SK-N-MC (cell line): Measurements from ENCODE around the gene PSORS1C1.

Experiments
- DNase-seq: peaks from one replicate; pipeline ENCODE4 v3.0.0-alpha.2; 2011; ENCODE audit warnings: low read depth, low spot score
- H3K27ac ChIP-seq: fragments of 200-600 bp; sonication (generic); 2 replicates; pipeline ENCODE4 v1.5.1; 2016; ENCODE audit warnings: mixed run types
- H3K36me3 ChIP-seq: fragments of 200-600 bp; sonication (generic); 2 replicates; pipeline ENCODE4 v1.6.1; 2017; ENCODE audit warnings: antibody characterized with exemption, low read length, mixed read lengths; ENCODE audit not compliant: insufficient read depth
- H3K4me3 ChIP-seq: fragments of 200-600 bp; sonication (generic); 2 replicates; pipeline ENCODE4 v1.5.1; 2016
- H3K9ac ChIP-seq: fragments of 200-600 bp; sonication (generic); 2 replicates; pipeline ENCODE4 v1.8.0; 2017; ENCODE audit warnings: mixed run types, mixed read lengths; ENCODE audit not compliant: insufficient read length
- H3K9me3 ChIP-seq: fragments of 200-600 bp; sonication (generic); 2 replicates; pipeline ENCODE4 v1.6.1; 2017; ENCODE audit warnings: low read depth, mild to moderate bottlenecking, antibody characterized with exemption, low read length, moderate library complexity, mixed read lengths
- EZH2 ChIP-seq: fragments of 200-600 bp; sonication (generic); IDR thresholded peaks from one replicate; pipeline ENCODE4 v1.6.1; 2017; ENCODE audit warnings: antibody characterized with exemption
- FOXP2 ChIP-seq: optimal IDR thresholded peaks from 2 replicates; pipeline ENCODE3; 2011; ENCODE audit warnings: mild to moderate bottlenecking, moderate library complexity; ENCODE audit not compliant: insufficient read depth; ENCODE audit errors: extremely low read length, control extremely low read depth
- POLR2AphosphoS5 ChIP-seq: IDR thresholded peaks from 2 replicates; pipeline ENCODE4 v1.6.1; 2012; ENCODE audit warnings: mild to moderate bottlenecking, low read depth, low read length, borderline replicate concordance

Gene PSORS1C1

DNA sequence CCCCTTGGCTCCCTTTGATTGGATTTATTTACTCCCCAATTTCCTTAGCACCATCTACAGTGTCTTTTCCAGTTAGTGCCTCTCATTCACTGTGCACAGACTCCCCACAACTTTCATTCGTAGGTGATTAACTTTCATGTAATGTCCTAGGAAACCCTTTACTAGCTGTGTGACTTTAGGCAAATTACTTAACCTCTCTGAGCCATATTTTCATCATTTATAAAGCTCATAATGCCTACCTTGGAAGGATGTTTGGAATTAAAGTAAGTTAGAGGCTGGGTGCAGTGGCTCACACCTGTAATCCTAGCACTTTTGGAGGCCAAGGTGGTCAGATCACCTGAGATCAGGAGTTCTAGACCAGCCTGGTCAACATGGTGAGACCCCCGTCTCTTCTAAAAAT lies 22.4 kb upstream of the PSORS1C1 start:
- H3K36me3 ChIP-seq: no peaks in the 10 kb centered on the region
- no peaks in the 10 kb centered on the region for H3K9me3 ChIP-seq
- no peak for TF ChIP-seq POLR2AphosphoS5
- no peak for TF ChIP-seq EZH2
- TF ChIP-seq FOXP2: no peak
- H3K4me3 ChIP-seq: no peak overlapping the region
- DNase-seq: no peak
- no peak overlapping the region for H3K9ac ChIP-seq
- no peak overlapping the region for H3K27ac ChIP-seq

DNA sequence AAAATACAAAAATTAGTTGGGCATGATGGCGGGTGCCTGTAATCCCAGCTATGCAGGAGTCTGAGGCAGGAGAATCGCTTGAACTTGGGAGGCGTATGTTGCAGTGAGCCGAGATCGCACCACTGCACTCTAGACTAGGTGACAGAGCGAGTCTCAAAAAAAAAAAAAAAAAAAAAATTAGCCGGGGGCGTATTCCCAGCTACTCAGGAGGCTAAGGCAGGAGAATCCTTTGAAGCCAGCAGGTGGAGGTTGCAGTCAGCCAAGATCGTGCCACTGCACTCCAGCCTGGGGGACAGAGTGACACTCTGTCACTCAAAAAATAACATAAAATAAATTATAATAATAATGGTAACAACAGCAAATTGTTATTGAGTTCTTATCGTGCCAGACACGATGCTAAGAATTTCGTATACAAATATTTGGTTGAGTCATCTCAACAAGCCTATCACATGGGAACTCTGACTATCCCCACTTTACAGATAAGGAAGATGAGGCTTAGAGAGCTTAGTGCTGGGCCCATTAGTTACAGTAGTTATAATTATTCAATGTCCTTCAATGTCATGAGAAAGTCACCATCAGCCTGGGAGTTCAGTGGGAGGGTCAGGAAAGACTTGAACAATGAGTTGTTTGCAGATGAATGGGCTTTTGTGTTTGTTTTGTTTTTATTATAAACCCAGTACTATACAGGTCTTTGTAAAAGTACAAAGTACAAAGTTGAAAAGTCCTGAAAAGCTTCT lies 21.7 kb upstream of the PSORS1C1 start:
- no peak for DNase-seq
- Histone ChIP-seq H3K4me3 (no peak overlapping the region), H3K36me3 (no peaks in the 10 kb centered on the region), H3K27ac (peak overlapping the region; percentile 36; the same call in 1 of the 2 replicates), H3K9me3 (no peaks in the 10 kb centered on the region), H3K9ac (no peak overlapping the region)
- no peak for TF ChIP-seq FOXP2
- TF ChIP-seq EZH2: no peak
- TF ChIP-seq POLR2AphosphoS5: no peak

DNA sequence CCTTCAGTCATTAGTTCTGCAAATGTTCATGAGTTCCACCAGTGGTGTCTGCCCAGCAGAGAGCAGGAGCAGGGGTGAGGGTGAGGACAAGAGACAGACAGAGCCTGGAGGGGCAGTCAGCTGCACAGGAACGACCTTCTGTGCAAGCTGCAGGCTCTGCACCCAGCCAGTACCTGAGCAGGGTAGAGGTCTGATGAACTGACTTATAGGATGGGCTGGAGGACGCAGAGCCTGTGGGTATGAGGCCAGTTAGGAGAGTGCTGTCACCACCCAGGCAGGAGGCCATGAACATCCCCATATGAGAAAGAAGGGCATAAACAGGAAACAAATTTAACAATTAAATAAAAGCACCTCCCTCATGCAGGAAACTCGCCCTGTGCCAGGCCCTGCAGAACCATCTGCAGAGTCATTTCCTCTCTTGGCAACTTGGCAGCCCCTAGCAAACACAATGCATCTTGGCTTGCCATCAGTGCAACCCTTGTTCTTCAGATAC lies 20.2 kb upstream of the PSORS1C1 start:
- Histone ChIP-seq H3K4me3 (no peak overlapping the region), H3K27ac (no peak overlapping the region), H3K9ac (no peak overlapping the region), H3K9me3 (no peaks in the 10 kb centered on the region), H3K36me3 (no peaks in the 10 kb centered on the region)
- TF ChIP-seq POLR2AphosphoS5: no peak
- no peak for TF ChIP-seq FOXP2
- no peak for TF ChIP-seq EZH2
- no peak for DNase-seq

DNA sequence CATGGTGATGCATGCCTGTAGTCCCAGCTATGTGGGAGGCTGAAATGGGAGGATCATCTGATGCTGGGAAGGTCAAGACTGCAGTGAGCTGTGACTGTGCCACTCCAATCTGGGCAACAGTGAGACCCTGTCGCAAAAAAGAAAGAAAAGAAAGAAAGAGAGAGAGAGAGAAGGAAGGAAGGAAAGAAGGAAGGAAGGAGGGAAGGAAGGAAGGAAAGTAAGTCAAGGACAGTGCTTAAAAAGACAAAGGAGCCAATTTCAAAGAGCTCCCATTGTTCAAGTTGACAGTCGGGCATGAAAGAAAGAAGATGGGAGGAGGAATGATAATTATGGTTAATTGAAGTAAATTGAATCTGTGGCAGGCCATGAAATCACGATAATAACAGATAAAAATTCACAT lies 18.4 kb upstream of the PSORS1C1 start:
- no peaks in the 10 kb centered on the region for H3K36me3 ChIP-seq
- H3K4me3 ChIP-seq: no peak overlapping the region
- no peak for DNase-seq
- TF ChIP-seq EZH2: no peak
- TF ChIP-seq POLR2AphosphoS5: no peak
- TF ChIP-seq FOXP2: no peak
- H3K27ac ChIP-seq: no peak overlapping the region
- H3K9ac ChIP-seq: no peak overlapping the region
- no peaks in the 10 kb centered on the region for H3K9me3 ChIP-seq

DNA sequence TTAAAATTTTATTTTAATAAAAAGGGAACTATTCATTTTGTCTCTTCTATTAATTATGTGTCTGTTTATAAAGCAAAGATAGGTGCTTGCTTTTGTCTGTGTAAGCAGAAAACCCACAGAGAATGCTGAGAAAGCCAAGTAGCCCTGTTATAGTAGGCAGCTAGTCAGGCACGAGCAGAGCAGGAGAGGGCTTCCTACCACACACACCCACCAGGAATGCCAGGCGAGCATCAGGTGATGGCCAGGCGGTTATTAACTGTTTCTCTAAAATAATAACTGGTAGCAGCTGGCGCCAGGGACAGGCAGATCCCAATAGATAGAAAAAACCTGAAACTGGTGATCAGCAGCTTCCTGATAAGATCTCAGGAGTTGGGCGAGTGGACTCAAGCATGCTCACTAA lies 17.9 kb upstream of the PSORS1C1 start:
- TF ChIP-seq EZH2 (no peak), POLR2AphosphoS5 (no peak), FOXP2 (no peak)
- Histone ChIP-seq H3K27ac (no peak overlapping the region), H3K9ac (no peak overlapping the region), H3K36me3 (no peaks in the 10 kb centered on the region), H3K4me3 (no peak overlapping the region), H3K9me3 (no peaks in the 10 kb centered on the region)
- no peak for DNase-seq

DNA sequence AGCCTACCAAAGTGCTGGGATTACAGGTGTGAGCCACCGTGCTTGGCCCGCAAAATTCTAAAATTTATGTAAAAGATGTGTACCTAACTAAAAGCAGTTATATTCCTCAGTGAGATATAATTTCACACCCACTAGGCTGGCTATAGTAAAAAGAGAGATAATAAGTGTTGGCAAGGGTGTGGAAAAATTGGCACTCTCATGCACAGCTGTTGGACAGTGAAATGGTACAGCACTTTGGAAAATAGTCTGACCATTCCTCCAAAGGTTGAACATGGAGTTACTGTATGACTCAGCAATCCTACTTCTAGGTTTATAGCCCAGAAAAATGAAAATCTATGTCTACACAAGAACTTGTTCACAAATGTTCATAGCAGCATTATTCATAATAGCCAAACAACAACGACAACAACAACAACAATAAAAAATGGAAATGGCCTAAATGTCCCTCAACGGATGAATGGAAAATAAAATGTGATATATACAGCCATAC lies 16.1 kb upstream of the PSORS1C1 start:
- Histone ChIP-seq H3K4me3 (no peak overlapping the region), H3K27ac (no peak overlapping the region), H3K9ac (no peak overlapping the region), H3K9me3 (no peaks in the 10 kb centered on the region), H3K36me3 (no peaks in the 10 kb centered on the region)
- TF ChIP-seq EZH2 (no peak), POLR2AphosphoS5 (no peak), FOXP2 (no peak)
- DNase-seq: no peak

DNA sequence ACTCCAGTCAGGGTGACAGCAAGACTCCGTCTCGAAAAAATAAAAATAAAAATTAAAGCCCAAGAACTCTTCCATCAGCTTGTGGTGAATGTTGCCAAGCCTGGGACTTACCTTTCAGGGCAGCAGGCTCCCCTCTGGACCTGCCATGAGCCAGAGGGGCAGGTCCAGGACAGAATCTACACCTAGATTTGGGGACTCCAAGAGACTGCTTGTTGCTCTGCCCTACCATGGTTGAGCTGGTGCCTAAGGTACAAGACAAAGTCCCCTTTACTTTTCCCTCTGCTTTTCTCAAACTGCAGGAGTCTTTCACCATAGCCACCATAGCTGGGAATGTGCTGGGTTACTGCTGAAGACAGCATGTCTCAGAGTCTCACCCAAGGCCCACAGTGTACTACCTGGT lies 11.5 kb upstream of the PSORS1C1 start:
- no peak for DNase-seq
- H3K27ac ChIP-seq: no peak overlapping the region
- TF ChIP-seq FOXP2 (no peak), POLR2AphosphoS5 (no peak), EZH2 (no peak)
- H3K4me3 ChIP-seq: no peak overlapping the region
- no peaks in the 10 kb centered on the region for H3K9me3 ChIP-seq
- no peaks in the 10 kb centered on the region for H3K36me3 ChIP-seq
- H3K9ac ChIP-seq: no peak overlapping the region

DNA sequence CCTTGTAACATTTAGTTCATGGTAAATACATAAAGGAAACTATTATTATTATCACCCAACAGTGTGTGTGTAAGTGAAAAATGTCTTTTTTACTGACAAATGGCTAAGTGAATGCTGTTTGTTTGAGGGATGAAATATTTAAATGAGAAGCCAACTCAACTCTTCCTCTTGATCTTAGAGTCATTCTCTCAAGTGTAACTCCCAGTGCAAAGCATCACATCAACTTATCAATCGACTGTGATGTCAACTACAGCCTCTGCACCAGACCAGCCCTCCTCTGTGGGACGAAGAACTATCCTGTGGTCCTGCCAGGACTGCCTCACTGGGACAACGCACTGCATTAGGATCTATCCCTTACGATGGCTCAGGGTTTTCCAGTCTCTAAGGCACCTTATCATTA lies 7.5 kb upstream of the PSORS1C1 start:
- TF ChIP-seq POLR2AphosphoS5 (no peak), EZH2 (no peak), FOXP2 (no peak)
- no peaks in the 10 kb centered on the region for H3K9me3 ChIP-seq

DNA sequence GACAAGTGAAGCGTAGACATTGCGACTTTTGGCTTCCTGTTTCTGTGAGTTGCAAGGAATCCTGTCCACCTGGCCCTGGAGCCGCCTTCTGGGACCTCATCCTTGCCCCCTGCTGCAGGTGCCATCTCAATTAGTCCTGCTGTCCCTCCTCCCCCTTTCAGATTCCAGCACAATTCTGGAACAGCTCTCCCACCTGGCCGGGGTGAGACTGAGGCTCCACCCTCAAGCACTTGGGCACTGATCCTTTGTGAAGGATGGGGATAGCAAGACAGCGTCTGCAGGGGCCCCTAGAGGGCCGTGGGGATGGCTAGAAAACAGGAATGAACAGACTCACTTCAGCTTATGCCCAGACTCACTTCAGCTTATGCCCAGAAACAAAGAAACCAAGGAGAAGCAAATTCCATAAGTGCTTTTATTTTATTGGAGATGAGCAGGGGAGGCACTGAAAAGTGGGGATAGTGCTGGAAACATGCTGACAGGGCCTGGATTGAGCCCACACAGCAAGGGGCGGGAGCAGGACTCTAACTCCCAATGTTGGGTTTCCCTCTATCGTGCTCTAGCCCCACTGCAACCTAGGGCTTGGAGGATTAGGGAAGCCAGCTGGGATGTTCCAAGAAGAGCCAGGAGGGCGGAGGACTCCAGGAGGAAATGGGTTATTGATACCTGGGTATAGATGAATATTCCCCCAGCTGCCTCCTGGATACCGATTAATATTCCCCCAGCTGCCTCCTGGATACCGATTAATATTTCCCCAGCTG lies 3.6 kb upstream of the PSORS1C1 start:
- H3K4me3 ChIP-seq: no peak overlapping the region
- no peak for DNase-seq
- no peaks in the 10 kb centered on the region for H3K36me3 ChIP-seq
- H3K27ac ChIP-seq: no peak overlapping the region
- no peaks in the 10 kb centered on the region for H3K9me3 ChIP-seq
- no peak overlapping the region for H3K9ac ChIP-seq
- no peak for TF ChIP-seq FOXP2
- no peak for TF ChIP-seq POLR2AphosphoS5
- no peak for TF ChIP-seq EZH2

More for the DNA sequence above, 7.5 kb upstream of the PSORS1C1 start:
- Histone ChIP-seq H3K27ac (no peak overlapping the region), H3K36me3 (no peaks in the 10 kb centered on the region), H3K4me3 (no peak overlapping the region), H3K9ac (no peak overlapping the region)
- DNase-seq: no peak
